SK-N-MC (cell line): ENCODE data around the gene COG5.

Experiments
- EZH2 ChIP-seq: fragments of 200-600 bp; sonication (generic); IDR thresholded peaks from one replicate; pipeline ENCODE4 v1.6.1; 2017; ENCODE audit warnings: antibody characterized with exemption
- POLR2AphosphoS5 ChIP-seq: IDR thresholded peaks from 2 replicates; pipeline ENCODE4 v1.6.1; 2012; ENCODE audit warnings: mild to moderate bottlenecking, low read depth, low read length, borderline replicate concordance

- TF ChIP-seq EZH2: no peak
- TF ChIP-seq POLR2AphosphoS5: no peak
Observed at GRCh38 chr7:107286751-107287621, 276.7 kb downstream of the COG5 start.
